Right renal pelvis (tissue), 4 donors: ENCODE results near the gene PSPC1. TPM values are rescaled to one million over a fixed set of nuclear protein-coding genes. Genes with fewer than 3 reads are reported as not detected.
A peak's percentile ranks its signal among the peaks of the same experiment; 100 is the strongest.
"Not testable (repeated sequence)": the region's sequence is repeated elsewhere in the genome, so short reads cannot be mapped to it uniquely, and the experiment has no call there.

Source experiments
- DNase-seq, 4 donors: peaks; one replicate each; pipeline ENCODE4 v3.0.0-alpha.2; 2013; ENCODE audit warnings: low read depth in 4 of 4, low spot score in 3 of 4, missing footprints in 1 of 4
- polyA plus RNA-seq, 4 donors: library from polyadenylated mRNA; unstranded; fragments of 120-200 nt; gene quantifications; one replicate each; pipeline ENCODE4 v1.2.1, GENCODE V29; 2013; ENCODE audit not compliant: insufficient read length in 4 of 4

Gene PSPC1
- polyA plus RNA-seq, 4 donors: 75.5 to 86.6 (median 84.5) TPM

DNA sequence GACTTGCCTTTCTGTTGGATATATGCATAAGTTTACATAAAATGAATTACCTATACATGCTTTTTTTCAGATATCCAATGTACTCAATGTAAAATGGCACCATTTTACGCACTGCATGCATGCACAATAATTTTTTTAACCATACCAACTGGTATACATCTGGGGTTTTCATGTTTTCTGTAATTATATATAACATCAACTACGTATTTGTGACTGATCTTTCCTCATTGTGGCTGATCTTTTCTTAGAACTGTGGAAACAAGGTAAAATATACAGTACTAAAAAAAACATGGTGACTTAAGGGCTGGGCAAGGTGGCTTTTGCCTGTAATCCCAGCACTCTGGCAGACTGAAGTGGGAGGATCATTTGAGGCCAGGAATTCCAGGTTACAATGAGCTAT lies 18.5 kb downstream of the PSPC1 start:
- no peak for DNase-seq

DNA sequence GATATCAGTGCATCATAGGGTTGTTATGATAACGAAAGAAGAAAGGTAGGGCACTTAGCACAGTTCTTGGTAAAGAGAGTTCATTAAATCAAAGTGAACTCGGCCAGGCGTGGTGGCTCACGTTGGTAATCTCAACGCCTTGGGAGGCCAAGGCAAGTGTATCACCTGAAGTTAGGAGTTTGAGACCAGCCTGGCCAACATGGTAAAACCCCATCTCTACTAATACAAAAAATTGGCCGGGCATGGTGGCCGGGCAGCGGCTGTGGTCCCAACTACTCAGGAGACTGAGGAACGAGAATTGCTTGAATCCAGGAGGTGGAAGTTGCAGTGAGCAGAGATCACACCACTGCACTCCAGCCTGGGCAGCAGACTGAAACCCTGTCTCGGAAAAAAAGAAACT lies 19.1 kb downstream of the PSPC1 start:
- no peak for DNase-seq

DNA sequence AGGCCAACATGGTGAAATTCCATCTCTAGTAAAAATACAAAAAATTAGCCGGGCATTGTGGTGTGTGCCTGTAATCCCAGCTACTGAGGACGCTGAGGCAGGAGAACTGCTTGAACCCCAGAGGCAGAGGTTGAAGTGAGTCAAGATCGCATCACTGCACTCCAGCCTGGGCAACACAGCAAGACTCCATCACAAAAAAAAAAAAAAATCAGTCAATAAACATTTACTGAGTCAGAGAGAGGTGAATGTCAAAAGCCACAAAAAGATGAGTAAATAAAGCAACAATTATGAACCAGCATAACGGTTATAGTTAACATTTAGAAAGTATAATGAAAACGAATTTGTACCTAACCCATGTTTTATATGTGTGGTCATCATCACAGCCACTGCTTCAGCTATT lies 23.1 kb downstream of the PSPC1 start:
- no peak for DNase-seq

DNA sequence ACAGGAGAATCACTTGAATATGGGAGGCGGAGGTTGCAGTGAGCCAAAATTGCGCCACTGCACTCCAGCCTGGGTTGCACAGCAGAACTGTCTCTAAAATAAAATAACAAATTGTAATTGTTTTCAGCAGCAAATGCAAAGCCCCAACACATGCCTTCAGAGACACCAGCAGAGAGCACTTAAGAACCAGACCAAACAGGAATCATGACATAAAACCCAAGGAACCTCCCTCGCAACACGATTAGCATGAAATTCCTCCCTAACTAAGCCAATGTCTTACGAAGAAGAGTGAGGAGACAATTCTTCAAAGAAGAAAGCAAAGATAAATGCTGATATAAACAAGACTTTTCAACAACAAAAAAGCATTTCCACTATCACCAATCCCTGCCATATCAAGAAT lies 40.1 kb downstream of the PSPC1 start:
- DNase-seq: no peak

DNA sequence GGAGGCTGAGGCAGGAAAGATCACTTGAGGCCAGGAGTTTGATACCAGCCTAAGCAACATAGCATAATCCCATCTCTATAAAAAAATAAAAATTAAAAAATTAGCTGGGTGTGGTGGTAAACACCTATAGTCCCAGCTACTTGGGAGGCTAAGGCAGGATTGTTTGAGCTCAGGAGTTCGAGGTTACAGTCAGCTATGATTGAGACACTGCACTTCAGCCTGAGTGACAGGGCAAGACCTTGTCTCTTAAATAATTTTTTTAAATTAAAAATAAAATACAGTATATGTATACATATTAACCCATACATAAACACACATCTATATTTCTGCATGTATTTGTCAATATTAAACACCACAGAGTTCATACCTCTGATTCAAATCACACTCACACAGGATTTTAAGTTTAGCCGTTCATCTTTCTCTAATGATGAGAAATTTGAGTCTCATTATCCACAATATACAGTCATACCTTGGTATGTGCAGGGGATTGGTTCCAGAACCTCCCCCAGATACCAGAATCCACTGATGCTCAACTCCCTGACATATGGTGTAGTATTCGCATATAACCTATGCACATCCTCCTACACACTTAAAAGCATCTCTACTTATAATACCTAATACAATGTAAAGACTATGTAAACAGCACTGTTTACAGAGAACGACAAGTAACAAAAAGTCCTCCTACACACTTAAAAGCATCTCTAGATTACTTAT lies 44.7 kb downstream of the PSPC1 start:
- no peak for DNase-seq

DNA sequence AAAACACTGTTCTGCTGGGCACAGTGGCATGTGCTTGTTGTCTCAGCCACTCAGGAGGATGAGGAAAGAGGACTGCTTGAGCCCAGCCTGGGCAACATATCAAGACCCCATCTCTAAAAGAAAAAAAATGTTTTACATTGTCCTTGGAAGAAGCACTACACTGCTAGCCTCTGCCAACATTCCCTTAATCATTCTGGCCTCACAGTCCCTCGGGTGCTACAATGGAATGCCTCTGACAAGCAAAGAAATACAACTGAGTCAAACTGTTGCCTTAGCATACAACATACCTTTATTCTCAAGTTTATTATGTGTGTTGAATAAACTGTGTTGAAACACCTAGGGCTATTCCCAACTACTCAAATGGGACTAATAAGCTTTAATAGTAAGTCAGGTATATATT lies 56.1 kb downstream of the PSPC1 start:
- DNase-seq: no peak

DNA sequence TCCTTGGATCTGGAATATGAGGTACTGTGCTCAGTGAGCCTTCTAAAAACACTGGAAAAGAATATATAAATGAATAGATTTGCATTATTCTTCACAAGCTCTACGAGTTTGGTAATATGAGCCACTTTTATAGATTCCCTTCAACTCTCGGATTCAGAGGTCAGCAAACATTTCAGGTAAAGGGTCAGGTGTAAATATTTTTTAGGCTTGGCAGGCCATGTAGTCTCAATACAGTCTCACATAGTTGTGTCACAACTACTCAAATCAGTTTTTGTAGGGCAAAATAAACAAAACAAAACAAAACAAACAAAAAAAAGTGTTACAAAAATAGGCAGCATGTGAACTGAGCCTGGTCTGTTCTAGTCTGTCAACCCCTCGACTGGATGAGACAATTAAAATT lies 57.4 kb downstream of the PSPC1 start:
- DNase-seq: no peak

DNA sequence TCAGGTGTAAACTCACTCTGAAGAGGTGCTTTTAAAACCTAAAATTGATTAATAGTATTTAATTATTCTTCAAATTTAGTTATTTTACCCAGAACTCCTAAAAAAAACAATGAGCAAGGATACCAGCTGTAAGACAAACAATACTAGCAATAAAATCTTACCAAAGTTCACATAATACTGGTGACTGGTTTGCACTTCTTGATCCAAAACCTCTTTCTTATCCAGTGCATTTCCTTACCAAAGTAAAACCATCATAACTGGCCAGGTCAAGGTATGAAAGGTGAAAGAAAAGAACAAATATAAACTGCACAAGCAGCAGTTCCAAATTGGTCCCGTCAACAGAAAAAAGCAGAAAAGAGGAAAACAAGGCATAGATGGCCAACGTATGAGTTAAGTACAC lies 62.7 kb downstream of the PSPC1 start:
- no peak for DNase-seq

DNA sequence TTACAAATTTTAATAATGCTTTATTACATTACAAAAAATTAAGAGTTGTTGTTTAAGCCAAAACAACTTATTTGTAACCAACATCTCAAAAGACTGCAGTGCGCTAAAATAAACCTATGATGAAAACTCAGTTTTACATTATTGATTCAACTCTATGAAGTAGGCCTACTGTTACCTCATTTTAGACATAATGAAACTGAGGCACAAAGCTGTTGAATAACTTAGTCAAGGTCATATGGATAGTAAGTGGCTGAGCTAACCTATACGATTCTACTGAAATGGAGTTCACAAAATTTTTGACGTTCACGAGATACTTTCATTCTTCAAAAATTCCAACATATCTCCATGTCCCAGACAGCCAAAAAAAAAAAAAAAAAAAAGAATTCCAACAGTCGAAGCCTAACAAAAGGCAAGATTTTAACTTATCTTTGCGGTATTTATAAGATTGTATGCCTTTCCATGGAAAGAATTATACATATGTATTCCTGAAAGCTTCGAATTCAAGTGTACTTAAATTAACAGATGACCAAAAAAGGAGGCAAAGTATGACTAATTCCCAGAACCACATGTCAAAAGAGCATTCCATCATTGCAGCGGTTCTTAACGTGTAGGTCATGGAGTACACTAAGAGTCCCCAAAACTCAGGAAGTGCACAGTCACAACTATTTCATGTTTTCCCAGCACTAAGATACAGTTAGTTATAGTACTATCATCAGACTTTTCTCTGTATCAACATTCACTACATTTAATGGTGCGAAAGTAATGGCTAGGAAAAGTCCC lies 69.4 kb downstream of the PSPC1 start:
- no peak for DNase-seq

DNA sequence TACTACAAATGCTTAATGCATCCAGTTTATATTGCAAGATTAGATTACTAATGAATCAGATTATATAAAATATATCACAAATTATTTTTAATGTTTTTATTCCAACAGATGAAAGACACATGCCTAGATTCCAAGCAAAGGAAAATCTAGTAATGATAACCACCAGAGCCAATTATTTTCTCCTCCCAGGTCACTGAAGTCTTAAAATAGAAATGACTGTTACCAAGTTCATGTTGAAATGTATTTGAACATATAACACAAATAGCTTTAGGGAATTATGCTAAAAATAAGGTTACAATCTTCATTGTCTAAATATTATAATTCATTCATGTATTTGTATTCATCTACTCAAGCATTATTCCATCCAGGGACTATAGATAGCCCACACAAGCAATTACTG lies 73.0 kb downstream of the PSPC1 start:
- not testable (repeated sequence) for DNase-seq

DNA sequence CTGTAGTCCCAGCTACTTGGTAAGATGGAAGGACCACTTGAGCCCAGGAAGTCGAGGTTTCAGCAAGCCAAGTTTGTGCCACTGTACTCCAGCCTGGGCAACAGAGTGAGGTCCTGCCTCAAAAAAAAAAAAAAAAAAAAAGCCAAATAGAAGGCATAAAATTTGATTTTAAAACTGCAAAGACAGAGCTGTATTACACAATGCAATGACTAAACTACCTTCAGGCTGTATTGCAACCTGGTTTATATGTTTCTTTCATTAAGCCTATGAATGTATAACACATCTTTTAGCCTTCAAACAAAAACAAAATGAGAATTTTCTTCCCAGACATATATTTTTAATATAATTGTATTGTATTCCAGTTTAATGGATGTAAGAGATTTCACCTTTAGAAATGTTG lies 73.7 kb downstream of the PSPC1 start:
- not testable (repeated sequence) for DNase-seq

DNA sequence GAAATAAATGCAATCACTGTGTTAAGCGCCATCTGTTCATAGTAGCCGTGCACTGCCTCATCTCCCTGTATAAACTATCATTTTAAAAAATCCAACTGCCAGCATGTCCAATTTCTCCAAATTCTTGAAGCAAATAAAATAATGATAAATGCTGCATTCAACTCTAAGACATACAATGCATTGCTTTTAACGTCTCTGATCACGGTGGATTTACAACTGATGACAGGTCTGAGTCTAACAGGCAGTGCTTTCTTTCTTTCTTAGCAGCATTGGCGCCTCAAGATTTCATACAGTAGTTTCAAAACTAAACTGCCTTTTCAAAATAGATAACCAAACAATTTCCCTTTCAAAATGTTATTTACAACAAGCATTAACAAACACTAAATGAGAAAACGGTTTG lies 78.5 kb downstream of the PSPC1 start:
- not testable (repeated sequence) for DNase-seq

DNA sequence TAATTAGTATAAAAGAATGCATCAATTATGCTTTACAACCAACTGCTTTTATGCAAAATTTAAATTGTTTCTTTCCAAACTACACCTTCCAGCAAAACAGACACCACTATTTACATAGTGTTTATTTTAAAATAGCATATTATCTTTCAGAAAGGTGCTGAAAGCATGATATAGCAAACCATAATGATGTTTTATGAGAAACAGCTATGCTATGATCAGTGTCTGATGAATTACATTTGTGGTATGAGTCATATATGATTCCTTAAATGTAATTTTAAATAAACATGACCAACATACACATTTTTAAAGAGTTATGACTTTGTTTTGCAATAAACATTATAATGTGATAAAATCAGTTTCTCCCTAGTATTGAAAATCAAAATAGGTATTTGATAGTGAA lies 81.1 kb downstream of the PSPC1 start:
- not testable (repeated sequence) for DNase-seq

DNA sequence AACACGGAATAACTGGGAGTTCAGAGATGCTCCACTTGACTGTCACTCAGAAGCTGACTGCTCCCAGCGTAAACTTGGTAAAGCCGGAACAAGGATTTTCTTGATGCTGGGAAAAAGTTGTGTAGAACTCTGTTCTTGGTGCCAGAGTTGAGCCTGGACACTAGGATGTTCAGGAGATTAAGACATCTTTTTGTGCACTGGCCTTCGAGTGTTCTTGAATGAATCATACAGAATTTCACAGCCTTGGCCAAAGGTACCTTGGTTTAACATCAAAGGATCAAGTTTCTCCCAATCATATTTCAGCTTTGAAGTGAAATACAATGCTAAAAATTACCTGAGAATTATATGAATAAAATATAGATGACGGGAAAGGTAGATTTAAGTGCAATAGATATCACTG lies 81.8 kb downstream of the PSPC1 start:
- not testable (repeated sequence) for DNase-seq

DNA sequence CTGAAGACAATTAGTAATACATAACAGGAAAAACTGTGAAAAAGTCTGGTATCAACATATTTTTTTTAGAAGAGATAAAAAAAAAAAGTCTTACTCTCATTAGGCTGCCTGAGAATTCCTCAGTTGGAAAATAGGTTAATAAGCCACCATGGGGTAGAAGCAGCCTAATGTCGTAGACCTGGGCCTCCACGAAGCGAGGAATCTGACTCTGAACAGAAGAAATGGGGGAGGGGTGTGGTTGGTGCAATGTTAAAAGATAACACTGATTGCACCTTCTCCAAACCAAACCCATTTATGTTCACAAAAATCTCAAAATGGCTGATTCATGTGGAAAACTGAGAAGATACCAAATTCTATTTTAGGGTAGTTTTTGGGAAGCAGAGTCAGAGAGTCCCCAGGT lies 86.9 kb downstream of the PSPC1 start:
- DNase-seq: peak in 1 of 4 donors; percentile 5

DNA sequence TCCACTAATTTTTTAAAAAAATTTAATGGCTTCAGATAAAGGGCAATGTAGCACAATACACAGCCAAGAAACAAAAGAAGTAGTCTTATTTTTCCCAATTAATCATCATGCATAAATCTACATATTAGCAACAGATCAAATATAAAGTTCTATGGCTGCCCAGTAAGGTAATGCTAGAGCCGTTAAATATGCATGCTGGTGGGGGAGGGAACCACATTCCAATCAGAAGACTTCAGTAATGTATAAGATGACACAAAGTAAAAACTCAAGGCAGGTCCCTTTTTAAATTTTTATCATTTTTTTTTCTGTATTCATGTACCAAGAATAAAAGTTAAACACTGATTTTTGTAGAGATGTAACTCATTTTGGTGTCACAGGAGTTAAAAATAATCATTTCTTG lies 87.3 kb downstream of the PSPC1 start:
- no peak for DNase-seq

DNA sequence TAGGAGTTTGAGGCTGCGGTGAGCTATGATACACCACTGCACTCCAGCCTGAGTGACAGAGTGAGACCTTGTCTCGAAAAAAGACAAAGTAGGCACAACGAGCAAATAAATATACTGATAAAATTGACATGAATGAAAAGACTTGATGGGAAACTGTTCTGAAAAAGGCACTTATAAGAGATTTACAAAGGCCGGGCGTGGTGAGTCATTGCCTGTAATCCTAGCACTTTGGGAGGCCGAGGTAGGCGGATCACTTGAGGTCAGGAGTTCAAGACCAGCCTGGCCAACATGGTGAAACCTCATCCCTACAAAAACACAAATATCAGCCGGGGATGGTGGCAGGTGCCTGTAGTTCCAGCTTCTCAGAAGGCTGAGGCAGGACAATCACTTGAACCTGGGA lies 91.3 kb downstream of the PSPC1 start:
- not testable (repeated sequence) for DNase-seq

DNA sequence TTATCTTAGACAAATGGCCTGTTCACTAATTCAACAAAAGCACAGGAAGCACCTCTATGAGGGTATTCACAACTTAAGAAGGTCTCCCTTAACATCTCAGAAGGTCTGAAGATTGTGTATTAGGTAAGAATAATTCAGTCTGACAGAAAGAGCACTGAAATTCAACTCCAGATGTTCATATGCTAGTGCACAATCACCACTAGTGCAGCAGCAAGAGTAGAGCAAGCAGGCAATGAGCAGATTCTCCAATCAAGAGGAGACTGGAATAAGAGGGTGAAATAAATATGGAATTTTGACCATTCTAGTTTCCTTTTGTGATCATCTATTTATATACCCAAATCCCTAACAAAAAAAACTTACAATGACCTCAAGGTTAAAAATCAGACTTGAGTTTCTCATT lies 97.3 kb downstream of the PSPC1 start:
- no peak for DNase-seq

DNA sequence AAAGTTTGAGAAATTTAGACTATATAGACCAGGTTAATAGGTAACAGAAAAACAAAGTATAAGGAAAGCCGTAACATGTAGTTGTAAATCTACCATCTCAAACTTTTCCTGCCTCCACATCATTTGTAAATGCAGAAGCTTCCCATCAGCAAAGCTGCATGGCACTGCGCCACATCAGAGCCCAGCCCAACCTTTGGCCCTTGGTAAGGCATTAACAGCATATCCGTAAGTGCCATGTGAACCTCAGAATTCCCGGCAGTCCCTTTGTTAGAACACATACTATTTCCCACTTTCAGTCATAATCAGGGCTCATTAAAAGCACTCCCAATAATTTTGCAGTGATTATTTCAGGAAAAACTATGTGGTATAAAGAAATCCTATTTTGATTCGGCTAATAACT lies 97.7 kb downstream of the PSPC1 start:
- peak in 3 of 4 donors; percentile 7 to 20 (median 12) for DNase-seq

DNA sequence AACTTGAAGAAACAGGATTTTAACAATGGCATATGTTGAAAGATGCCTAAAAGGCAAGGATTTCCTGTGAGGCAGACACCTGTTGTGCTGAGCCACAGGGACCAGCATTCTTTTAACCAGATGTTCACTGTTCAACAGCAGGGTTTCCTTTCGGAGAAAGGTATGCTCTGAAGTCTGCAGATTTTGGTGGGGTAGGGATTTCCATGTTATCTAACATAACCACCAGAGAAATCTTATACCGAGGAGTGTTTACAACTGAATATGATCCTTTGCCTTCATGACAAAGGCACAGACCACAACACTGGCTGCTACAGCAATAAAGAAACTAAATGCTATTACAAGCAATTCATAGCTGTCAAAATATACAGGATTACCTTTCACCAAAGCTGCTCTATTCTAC lies 101.2 kb downstream of the PSPC1 start:
- DNase-seq: no peak

DNA sequence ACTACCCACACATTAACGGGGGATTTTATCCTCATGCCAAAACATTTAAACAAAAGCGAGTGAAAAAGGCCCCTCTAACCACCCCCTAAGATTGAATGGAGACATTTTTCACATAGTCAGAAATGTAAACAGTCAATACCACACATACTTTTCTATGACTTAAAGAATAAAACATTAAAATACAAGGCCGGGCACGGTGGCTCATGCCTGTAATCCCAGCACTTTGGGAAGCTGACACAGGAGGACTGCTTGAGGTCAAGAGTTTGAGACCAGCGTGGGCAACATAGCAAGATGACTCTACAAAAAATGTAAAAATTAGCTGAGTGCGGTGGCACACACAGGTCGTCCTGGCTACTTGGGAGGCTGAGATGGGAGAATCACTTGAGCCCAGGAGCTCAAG lies 102.0 kb downstream of the PSPC1 start:
- no peak for DNase-seq

DNA sequence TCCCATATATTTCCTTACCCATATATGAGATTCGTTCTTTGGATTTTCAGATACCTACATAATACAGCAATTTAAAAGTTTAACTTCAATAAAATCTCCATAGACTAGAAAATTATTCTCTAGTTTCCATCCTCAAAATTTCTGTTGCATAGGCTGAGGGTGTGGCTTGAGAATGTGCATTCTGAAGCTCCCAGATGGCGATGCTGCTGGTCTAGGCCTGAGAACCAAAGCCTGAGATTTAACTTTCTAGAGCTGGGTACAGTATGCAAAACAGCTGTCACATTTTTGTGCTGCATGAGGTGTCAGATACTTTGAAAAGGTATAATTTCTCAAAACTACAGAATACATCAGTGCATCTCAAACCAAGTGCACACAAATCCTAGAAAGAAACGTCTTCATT lies 106.6 kb downstream of the PSPC1 start:
- no peak for DNase-seq
